T-helper 2 cell treated with Interferon-gamma antibody and Interleukin-4, amounts not matched to agents 100 ng/mL and 5 ng/mL, for 36 hours (primary cell): Measurements from ENCODE around the gene THAP3. TPM values are rescaled to one million over a fixed set of nuclear protein-coding genes. Genes with fewer than 3 reads are reported as not detected.

Source experiments
- intact Hi-C: fragments of 100-400 bp; cut with micrococcal nuclease; formaldehyde crosslinking; loops from one replicate; pipeline ENCODE4 v1.15.1; 2023
- total RNA-seq: library from RNA; stranded (reverse); gene quantifications from 2 replicates; pipeline ENCODE4 v1.2.3, GENCODE V29; 2022

Gene THAP3
- total RNA-seq, 1 donor from 2014 or later: 17.1 TPM

GRCh38 chr1:6603915-6604558 is 20.6 kb upstream of the THAP3 start:
- intact Hi-C loops: loop anchor here (1.0 to 10.0 kb wide), 5 partner anchors 9 to 359 kb away; partner anchors contain the start of genes CAMTA1, DNAJC11, HES3 and PHF13

DNA sequence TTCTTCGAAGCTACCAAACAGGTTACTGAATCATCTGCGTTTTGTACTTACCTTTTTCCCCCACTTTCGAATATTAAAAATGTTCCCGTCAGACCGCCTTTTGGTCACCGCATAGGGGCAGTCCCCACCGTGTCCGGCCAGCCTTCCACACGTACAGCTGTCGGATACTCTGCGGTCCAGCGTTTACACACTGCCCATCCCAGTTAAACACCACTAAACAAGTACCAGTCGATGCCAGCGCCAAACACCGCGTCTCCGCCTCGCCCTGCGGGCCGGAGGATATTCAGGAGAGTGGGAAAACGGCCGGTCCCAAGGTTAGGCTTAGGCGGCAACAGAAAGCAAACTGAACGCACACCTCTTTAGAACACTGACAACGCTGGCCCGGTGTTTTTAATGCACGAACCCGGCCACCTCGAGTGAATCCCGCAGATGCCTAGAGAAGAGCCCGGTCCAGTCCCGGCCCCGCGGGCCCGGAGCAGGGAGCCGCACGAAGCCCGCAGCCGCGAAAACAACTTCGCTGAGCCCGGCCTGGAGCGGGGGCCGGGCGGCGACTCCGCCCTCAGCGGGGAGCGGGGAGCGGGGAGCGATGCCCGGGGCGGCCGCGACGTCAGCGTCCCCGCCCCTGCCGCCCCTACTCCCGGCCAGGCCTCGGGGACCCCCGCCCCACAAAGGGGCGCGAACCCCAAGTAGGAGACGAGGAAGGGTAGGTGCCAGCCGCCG is 11.9 kb upstream of the THAP3 start:
- intact Hi-C loops: loop anchor here (1.0 to 10.0 kb wide), 4 partner anchors 10 to 408 kb away; partner anchors contain the start of genes RNF207 and ZBTB48

DNA sequence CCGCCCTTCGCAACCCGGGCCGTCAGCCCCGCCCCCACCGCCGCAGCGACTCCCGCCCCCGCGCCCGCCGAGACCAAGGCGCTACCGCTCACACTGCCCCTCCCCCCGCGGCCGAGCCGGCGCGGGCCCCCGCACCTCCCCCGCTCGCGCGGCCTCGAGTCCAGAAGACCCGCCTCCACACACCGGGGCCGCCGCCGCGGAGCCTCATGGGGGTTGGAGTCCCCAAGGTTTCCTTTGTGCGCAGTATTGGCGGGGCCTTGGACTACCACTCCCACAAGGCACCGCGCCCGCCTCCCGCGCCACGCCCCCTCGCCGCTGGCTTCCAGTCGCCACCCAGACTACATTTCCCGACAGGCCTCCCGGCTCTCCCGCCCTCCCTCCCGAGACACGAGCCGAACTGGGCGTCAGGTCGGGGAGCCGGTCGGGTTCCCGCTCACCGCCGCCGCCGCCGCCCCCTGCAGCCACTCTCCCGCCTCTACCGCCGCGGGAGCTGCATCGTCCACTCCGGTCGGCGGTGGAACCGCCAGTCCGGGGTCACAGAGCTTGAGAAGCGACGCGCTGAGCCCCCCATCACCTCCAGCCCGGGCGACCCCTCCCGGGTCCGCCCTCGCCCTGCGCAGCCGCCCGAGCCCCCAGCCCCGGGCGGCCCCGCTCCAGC is 11.2 kb upstream of the THAP3 start, which contains the start of gene PHF13:
TSS of gene PHF13 (plus strand) at position 371 of the 658 bp plus-strand sequence. CDS start 336 bp downstream, outside the sequence.
- intact Hi-C loops: loop anchor here (1.0 to 10.0 kb wide), 4 partner anchors 10 to 409 kb away; partner anchors contain the start of genes RNF207 and ZBTB48

DNA sequence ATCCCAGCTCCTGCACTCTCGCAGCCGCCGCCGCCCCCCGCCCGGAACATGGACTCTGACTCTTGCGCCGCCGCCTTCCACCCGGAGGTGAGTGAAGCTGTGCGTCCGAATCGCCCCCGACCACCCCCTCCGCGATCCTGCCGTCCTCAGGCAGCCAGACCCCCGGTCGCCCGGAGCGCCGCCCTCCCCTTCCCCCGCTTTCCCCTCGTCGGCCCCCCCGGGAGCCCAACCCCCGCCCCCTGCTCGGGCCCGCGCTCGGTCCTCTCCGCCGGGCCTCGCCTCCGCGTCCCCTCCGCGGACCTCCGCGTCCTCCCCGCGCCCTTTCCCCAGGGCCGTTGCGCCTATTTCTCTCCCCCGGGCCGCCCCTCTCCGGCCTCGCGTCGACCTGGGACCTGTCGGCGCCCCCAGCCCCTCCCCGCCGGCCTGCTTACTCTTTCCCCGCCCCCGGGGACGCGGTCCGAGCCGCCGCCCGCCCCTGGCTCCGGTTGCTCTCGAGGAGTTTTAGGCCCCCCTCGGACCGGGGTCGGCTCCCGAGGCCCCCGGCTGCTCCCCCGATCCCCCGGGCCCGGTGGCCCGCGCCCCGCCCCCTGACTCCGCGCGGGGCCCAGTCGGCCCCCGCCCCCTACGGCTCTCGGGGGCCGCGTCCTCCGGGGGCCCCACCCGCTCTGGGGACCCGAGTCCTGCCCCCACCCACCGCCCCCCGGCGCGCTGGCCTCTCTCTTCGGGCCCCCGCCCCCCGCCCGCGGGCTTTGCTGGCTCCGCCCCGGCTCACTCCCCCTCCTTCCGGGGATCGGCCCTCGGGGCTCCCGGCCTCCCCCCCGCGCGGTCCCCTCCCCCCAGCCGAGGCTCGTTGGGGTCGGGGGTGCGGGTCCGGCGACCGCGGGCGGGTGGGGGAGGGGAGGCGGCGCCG is 10.4 kb upstream of the THAP3 start:
- intact Hi-C loops: loop anchor here (10.0 kb wide), 1 partner anchor 409 kb away; the partner anchor contains the start of gene RNF207

- intact Hi-C loops: loop anchor here (10.0 kb wide), 1 partner anchor 410 kb away; the partner anchor contains the start of gene RNF207
Observed at GRCh38 chr1:6614929-6615785, 9.5 kb upstream of the THAP3 start.

DNA sequence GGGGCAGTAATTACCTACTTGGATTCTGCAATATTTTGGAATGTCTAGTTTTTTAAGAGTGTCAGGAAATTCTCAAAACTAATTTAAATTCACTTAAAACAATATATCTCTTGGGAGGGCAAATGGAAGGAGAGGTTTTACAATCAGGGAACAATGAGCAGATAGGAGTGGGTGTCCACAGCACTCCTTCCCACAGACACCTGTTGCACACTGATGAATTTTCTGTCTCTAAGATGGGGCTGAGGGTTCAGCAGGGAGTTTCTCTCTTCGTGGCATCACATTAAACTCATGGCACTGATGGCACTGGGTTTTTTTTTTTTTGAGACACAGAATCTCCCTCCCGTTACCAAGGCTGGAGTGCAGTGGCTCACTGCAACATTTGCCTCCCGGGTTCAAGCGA is 5.6 kb upstream of the THAP3 start:
- intact Hi-C loops: loop anchor here (10.0 kb wide), 1 partner anchor 414 kb away; the partner anchor contains the start of gene RNF207

GRCh38 chr1:6621429-6622391 is 3.0 kb upstream of the THAP3 start:
- intact Hi-C loops: no loop called here

DNA sequence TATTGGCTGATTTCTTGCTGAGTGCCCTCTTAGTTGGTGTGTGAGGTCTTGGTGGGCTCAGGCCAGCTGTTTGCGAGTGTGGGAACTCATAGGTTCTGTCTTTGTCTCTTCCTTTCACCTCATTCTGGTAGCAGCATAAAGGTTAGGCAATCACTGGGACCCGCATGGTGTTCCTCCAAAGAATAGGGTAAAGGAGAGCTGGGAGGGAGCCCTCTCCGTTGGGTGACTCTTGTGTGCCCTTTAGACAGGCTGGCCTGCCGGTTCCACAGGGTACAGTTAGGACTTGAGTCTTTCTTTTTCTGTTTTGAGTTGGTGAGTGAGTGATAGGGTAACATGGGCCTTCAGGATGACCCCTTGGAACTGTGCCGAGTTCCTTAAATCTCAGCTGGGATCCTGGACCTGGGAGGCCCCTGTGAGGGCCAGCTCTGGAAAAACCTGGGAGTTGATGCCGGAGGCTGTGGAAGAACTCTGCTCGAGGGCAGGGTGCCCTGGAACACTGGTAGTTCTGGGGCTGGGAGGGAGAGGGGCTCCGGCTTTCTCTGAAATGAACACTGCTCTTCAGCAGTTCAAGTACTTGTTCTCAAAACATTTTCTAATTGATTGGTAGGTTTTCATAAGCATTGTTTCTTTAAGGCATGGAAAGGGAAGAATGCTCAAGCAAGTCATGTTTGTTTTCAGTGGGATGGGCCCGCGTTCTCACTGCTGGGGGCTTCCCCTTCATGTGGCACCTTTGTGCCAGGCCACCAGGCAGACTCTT is 2.1 kb upstream of the THAP3 start:
- intact Hi-C loops: no loop called here

- intact Hi-C loops: no loop called here
Observed at GRCh38 chr1:6623269-6623965, 1.3 kb upstream of the THAP3 start.

- intact Hi-C loops: loop anchor here (1.0 kb wide), 4 partner anchors 12 to 71 kb away; partner anchors contain the start of genes KLHL21, NOL9, PHF13 and ZBTB48
Observed at GRCh38 chr1:6625584-6626149, 999 bp downstream of the THAP3 start.

GRCh38 chr1:6627031-6627430 is 2.4 kb downstream of the THAP3 start:
- intact Hi-C loops: no loop called here

- intact Hi-C loops: no loop called here
Observed at GRCh38 chr1:6627841-6628545, 3.3 kb downstream of the THAP3 start.

DNA sequence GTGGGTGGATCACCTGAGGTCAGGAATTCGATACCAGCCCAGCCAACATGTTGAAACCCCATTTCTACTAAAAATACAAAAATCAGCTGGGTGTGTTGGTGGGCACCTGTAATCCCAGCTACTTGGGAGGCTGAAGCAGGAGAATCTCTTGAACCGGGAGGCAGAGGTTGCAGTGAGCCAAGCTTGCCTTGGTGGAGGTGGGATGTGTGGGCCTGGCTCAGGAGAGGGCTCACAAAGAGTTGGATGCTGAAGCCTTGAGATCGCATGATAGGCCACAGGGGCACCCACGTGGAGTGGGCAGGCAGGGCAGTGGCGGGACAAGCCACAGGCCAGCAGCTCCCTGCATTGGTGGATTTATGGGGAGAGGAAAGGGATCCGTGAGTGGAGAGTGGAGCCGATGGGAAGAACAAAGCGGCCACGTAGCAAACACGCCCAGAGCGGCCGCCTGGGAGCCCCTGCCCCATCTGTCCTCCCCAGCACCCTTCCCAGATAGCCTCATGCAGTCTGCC is 4.4 kb downstream of the THAP3 start:
- intact Hi-C loops: no loop called here

DNA sequence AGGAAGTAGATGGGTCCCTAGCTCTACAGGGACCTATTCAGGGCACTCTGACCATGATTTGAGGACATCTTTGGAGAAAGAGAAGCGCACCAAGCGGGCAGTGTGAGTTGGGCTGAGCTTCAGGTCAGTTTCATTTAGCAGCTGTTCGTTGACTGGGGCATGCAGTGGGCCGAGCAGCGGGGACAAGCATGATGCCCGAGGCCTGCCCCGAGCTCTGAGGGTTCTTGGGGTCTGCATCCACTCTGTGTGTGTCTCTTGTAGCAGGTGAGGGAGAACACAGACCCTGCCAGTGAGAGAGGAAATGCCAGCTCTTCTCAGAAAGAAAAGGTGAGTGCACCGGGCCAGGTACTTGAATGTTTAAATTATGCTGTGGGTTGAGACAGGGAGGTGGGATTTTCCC is 5.4 kb downstream of the THAP3 start:
- intact Hi-C loops: no loop called here

- intact Hi-C loops: no loop called here
Observed at GRCh38 chr1:6631058-6631457, 6.4 kb downstream of the THAP3 start.
